ENCODE measurements around the gene CST7. TPM values are rescaled to one million over a fixed set of nuclear protein-coding genes. Genes with fewer than 3 reads are reported as not detected.
A peak's percentile ranks its signal among the peaks of the same experiment; 100 is the strongest.
"Not testable (repeated sequence)": the region's sequence is repeated elsewhere in the genome, so short reads cannot be mapped to it uniquely, and the experiment has no call there.

CST7 gene
- total RNA-seq, 1 donor from 2014 or later: not detected

GRCh38 chr20:24998631-24999445 lies 49.8 kb downstream of the CST7 start:
- TF ChIP-seq CTCF (IDR thresholded peaks at IDR 0.05): no peak
- intact Hi-C loops (cut with DNase I): loop anchor here (5.0 to 10.0 kb wide), 2 partner anchors 33 to 1644 kb away; partner anchors contain the start of gene NXT1
- DNase-seq (ENCODE audit: low spot score in 2 of 2): peak in 1 of 2 donors; percentile 54

GRCh38 chr20:24999568-24999967 lies 50.5 kb downstream of the CST7 start:
- no peak for TF ChIP-seq CTCF (IDR thresholded peaks at IDR 0.05)
- Histone ChIP-seq H3K27ac (no peak overlapping the region), H3K4me3 (no peak overlapping the region), H3K27me3 (no peaks in the 10 kb centered on the region), H3K36me3 (no peaks in the 10 kb centered on the region), H3K4me1 (peaks cover 0 to 8% of the 10 kb centered on the region in 2 donors), H3K9me3 (no peaks in the 10 kb centered on the region)
- intact Hi-C loops (cut with DNase I): loop anchor here (5.0 to 10.0 kb wide), 2 partner anchors 33 to 1645 kb away; partner anchors contain the start of gene NXT1
- peak in 1 of 2 donors; percentile 53 for DNase-seq (ENCODE audit: low spot score in 2 of 2)

More at GRCh38 chr20:24998631-24999445, 49.8 kb downstream of the CST7 start:
- Histone ChIP-seq H3K27me3 (no peaks in the 10 kb centered on the region), H3K36me3 (no peaks in the 10 kb centered on the region), H3K27ac (no peak overlapping the region), H3K4me1 (peaks cover 0 to 9% of the 10 kb centered on the region in 2 donors), H3K9me3 (no peaks in the 10 kb centered on the region), H3K4me3 (no peak overlapping the region)

- Histone ChIP-seq H3K9me3 (no peaks in the 10 kb centered on the region), H3K27ac (no peak overlapping the region), H3K4me1 (peaks cover 0 to 2% of the 10 kb centered on the region in 2 donors), H3K4me3 (no peak overlapping the region), H3K36me3 (peaks cover 0 to 5% of the 10 kb centered on the region in 2 donors), H3K27me3 (no peaks in the 10 kb centered on the region)
- TF ChIP-seq CTCF (IDR thresholded peaks at IDR 0.05): no peak
- peak in 1 of 2 donors; percentile 70 for DNase-seq (ENCODE audit: low spot score in 2 of 2)
- intact Hi-C loops (cut with DNase I): no loop called here
These were observed 51.3 kb downstream of the CST7 start for GRCh38 chr20:25000268-25000801.

GRCh38 chr20:25001323-25001722 lies 52.3 kb downstream of the CST7 start:
- H3K9me3 ChIP-seq; intact Hi-C loops (cut with DNase I); H3K4me3 ChIP-seq; H3K27ac ChIP-seq; H3K27me3 ChIP-seq; H3K4me1 ChIP-seq; DNase-seq (ENCODE audit: low spot score in 2 of 2): not testable (repeated sequence)
- H3K36me3 ChIP-seq: peaks cover 4 to 15% of the 10 kb centered on the region in 2 donors

GRCh38 chr20:25003002-25003401 lies 53.9 kb downstream of the CST7 start:
- H3K4me1 ChIP-seq: peaks cover 0 to 2% of the 10 kb centered on the region in 2 donors
- no peaks in the 10 kb centered on the region for H3K27me3 ChIP-seq
- H3K27ac ChIP-seq: no peak overlapping the region
- TF ChIP-seq CTCF (IDR thresholded peaks at IDR 0.05): no peak
- H3K9me3 ChIP-seq: no peaks in the 10 kb centered on the region
- DNase-seq (ENCODE audit: low spot score in 2 of 2): no peak
- peaks cover 17 to 31% of the 10 kb centered on the region in 2 donors for H3K36me3 ChIP-seq
- H3K4me3 ChIP-seq: no peak overlapping the region
- intact Hi-C loops (cut with DNase I): no loop called here

GRCh38 chr20:25005220-25005619 lies 56.2 kb downstream of the CST7 start:
- intact Hi-C loops (cut with DNase I): no loop called here
- DNase-seq (ENCODE audit: low spot score in 2 of 2): peak in 1 of 2 donors; percentile 35
- peaks cover 29 to 54% of the 10 kb centered on the region in 2 donors for H3K36me3 ChIP-seq

More at GRCh38 chr20:25005220-25005619, 56.2 kb downstream of the CST7 start:
- Histone ChIP-seq H3K27me3 (no peaks in the 10 kb centered on the region), H3K9me3 (no peaks in the 10 kb centered on the region), H3K4me1 (peaks cover 0 to 2% of the 10 kb centered on the region in 2 donors), H3K27ac (no peak overlapping the region), H3K4me3 (no peak overlapping the region)
- TF ChIP-seq CTCF (IDR thresholded peaks at IDR 0.05): no peak
